H1 (cell line): ENCODE data around the gene C3orf80. TPM values are rescaled to one million over a fixed set of nuclear protein-coding genes. Genes with fewer than 3 reads are reported as not detected.

Experiments used
- polyA plus RNA-seq, 7 experiments: library from polyadenylated mRNA; depleted of rRNA in 3 of 7; stranded (reverse) in 5 of 7; unstranded in 2 of 7; fragments of >200 nt in 5 of 7; fragments of 200-250 nt in 2 of 7; gene quantifications; 1 replicate in 5 of 7; 2 replicates in 1 of 7; 4 replicates in 1 of 7; pipeline versions ENCODE4 v1.2.1 to v1.2.3, GENCODE V29; 2011 to 2013; ENCODE audit warnings: missing spikeins in 2 of 7, mixed read lengths in 2 of 7
- total RNA-seq: library from RNA; stranded (reverse); fragmentation: NEBNext Ultra II Directional; extraction: Animal tissue kit (Norgen Biotek cat#: 25700); gene quantifications from 2 replicates; pipeline ENCODE4 v1.2.1, GENCODE V29; 2021

The C3orf80 gene
- total and polyA plus RNA-seq, 2 of the 8 experiments (the other 6 are each of a cell fraction or from before 2014, with no cell fraction given): 0.57 to 1.1 TPM

Other genes starting within 250 kb of the C3orf80 start
- 0.41 and 0.82 TPM in 2 replicates for gene IL12A, start 236.6 kb upstream of the C3orf80 start, total RNA-seq
- gene IL12A, start 236.6 kb upstream of the C3orf80 start, polyA plus RNA-seq (2011; rRNA removed): 0.66 and 0.92 TPM in 2 replicates
- gene IFT80, start 173.8 kb downstream of the C3orf80 start, total RNA-seq: 22.4 and 25.9 TPM in 2 replicates
- gene IFT80, start 173.8 kb downstream of the C3orf80 start, polyA plus RNA-seq (2011; rRNA removed): 4.1 and 7.2 TPM in 2 replicates
- gene SMC4, start 174.2 kb downstream of the C3orf80 start, total RNA-seq: 118 and 129 TPM in 2 replicates
- 26.6 and 34.0 TPM in 2 replicates for gene SMC4, start 174.2 kb downstream of the C3orf80 start, polyA plus RNA-seq (2011; rRNA removed)
- gene TRIM59, start 224.4 kb downstream of the C3orf80 start, total RNA-seq: 53.4 and 57.8 TPM in 2 replicates
- gene TRIM59, start 224.4 kb downstream of the C3orf80 start, polyA plus RNA-seq (2011; rRNA removed): 7.8 and 11.6 TPM in 2 replicates